Activated CD8-positive, alpha-beta memory T cell treated with anti-CD3 and anti-CD28 coated beads for 36 hours (primary cell): ENCODE results near the gene GRIPAP1. TPM values are rescaled to one million over a fixed set of nuclear protein-coding genes. Genes with fewer than 3 reads are reported as not detected.

ENCODE experiments used
- CTCF ChIA-PET: fragments of 350-600 bp; sonication (Branson Sonifier 250); formaldehyde crosslinking; loops from one replicate; lab custom pipeline; 2021; ENCODE audit warnings: antibody characterized with exemption; lab: Charles Lee
- POLR2A ChIA-PET: fragments of 350-600 bp; sonication (Branson Sonifier 250); formaldehyde crosslinking; loops from one replicate; lab custom pipeline; 2021; ENCODE audit warnings: antibody characterized with exemption; lab: Charles Lee
- total RNA-seq, 2 experiments: library from RNA; stranded (reverse); gene quantifications; one replicate each; pipeline ENCODE4 v1.2.3, GENCODE V29; 2021

Gene GRIPAP1
- total RNA-seq: 10 to 100 TPM; 60.8 TPM

- POLR2A ChIA-PET: interaction anchor here (0.5 to 1.1 kb wide), 4 partner anchors 15 to 407 kb away, joined by 5 to 8 read pairs (median 7); no protein-coding TSS in a partner anchor
- CTCF ChIA-PET: interaction anchor here (0.6 to 1.5 kb wide), 4 partner anchors 12 to 201 kb away, joined by 3 to 5 read pairs (median 4); partner anchors contain the start of gene HDAC6
Observed at GRCh38 chrX:49002091-49002935, at the start of gene GRIPAP1. TSS of gene GRIPAP1 (minus strand) at chrX:49002264. CDS start at chrX:49002229, 35 bp downstream.

GRCh38 chrX:49043987-49044281 is 41.9 kb upstream of the GRIPAP1 start:
- POLR2A ChIA-PET: interaction anchor here (0.9 kb wide), 2 partner anchors 86 to 105 kb away, joined by 4 to 5 read pairs; no protein-coding TSS in a partner anchor
- CTCF ChIA-PET: interaction anchor here (0.7 to 1.2 kb wide), 3 partner anchors 26 to 471 kb away, joined by 3 to 4 read pairs (median 3); no protein-coding TSS in a partner anchor

- POLR2A ChIA-PET: interaction anchor here (0.6 to 1.1 kb wide), 5 partner anchors 38 to 105 kb away, joined by 4 to 5 read pairs (median 4); no protein-coding TSS in a partner anchor
- CTCF ChIA-PET: interaction anchor here (0.6 to 1.2 kb wide), 4 partner anchors 27 to 470 kb away, joined by 3 to 4 read pairs (median 4); no protein-coding TSS in a partner anchor
Observed at GRCh38 chrX:49043220-49043986, 41.3 kb upstream of the GRIPAP1 start, which contains the start of gene TFE3. TSS of gene TFE3 (minus strand) at chrX:49043357. CDS start at chrX:49043226, 131 bp downstream.

DNA sequence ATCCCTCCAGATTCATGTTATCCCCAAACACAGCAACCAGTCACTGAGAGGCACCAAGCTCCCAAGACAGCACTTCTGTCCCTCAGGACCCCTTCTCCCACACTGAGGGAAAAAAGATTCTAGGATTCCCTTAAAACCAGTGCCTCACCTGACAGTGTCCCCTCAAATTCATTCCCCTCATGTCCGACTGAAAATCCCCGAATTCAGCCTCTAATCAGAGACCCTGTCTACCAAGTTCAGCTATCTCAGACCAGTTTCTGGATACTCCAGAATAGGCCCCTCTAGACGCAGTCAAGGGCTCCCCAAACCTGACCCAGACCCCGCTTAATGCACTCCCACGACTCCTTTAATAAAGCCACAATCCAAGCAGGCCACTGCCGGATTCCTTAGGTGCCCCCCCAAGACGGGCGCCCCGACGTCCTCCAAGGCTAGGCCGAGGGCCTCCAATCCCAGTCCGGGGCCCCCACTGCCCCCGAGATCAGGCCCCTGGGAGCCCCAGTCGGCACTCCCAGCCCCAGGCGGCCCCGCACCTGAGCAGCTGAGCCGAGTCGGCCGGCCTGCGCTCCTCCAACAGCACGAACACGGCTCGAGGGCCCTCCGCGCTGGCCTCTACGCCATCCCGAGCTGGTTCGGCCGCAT is 40.6 kb upstream of the GRIPAP1 start:
- POLR2A ChIA-PET: interaction anchor here (0.6 to 1.1 kb wide), 4 partner anchors 41 to 232 kb away, joined by 3 to 5 read pairs (median 4); partner anchors contain the start of gene GRIPAP1

GRCh38 chrX:49041744-49042580 is 39.9 kb upstream of the GRIPAP1 start:
- CTCF ChIA-PET: no interaction called here
- POLR2A ChIA-PET: interaction anchor here (0.6 to 1.1 kb wide), 2 partner anchors 40 to 231 kb away, joined by 3 to 5 read pairs; partner anchors contain the start of gene GRIPAP1

More for the DNA sequence above, 40.6 kb upstream of the GRIPAP1 start:
- CTCF ChIA-PET: interaction anchor here (0.6 to 1.2 kb wide), 2 partner anchors 27 to 84 kb away, joined by 4 read pairs; no protein-coding TSS in a partner anchor

DNA sequence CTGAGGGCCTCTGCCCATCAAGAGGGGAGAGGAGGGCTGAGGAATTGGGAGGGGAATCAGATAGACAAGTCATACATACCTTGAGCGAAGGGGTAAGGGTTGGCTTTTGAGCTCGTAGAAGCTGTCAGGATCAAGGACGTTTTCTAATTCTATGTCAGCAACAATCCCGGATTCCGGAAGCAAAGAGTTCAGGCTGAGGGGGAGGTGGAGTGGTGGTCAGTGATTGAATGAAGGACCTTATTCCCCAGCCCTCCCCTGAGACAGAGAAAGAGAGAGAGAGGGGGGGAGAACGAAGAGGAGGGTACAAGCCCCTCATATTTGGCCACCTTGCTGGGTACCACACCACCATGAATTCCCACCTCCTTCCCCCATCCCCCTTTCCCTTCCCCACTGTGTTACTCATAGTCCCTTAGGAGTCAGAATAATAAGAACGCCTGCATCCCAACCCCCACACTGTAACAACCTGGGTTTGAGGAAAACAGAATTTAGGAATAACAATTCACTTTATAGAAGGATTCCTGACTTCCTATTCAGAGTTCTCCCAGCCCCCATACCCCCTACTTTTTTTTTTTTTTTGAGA is 38.4 kb upstream of the GRIPAP1 start:
- ChIA-PET CTCF (no interaction called here), POLR2A (interaction anchor here (0.7 kb wide), 1 partner anchor 82 kb away, joined by 6 read pairs; no protein-coding TSS in a partner anchor)

DNA sequence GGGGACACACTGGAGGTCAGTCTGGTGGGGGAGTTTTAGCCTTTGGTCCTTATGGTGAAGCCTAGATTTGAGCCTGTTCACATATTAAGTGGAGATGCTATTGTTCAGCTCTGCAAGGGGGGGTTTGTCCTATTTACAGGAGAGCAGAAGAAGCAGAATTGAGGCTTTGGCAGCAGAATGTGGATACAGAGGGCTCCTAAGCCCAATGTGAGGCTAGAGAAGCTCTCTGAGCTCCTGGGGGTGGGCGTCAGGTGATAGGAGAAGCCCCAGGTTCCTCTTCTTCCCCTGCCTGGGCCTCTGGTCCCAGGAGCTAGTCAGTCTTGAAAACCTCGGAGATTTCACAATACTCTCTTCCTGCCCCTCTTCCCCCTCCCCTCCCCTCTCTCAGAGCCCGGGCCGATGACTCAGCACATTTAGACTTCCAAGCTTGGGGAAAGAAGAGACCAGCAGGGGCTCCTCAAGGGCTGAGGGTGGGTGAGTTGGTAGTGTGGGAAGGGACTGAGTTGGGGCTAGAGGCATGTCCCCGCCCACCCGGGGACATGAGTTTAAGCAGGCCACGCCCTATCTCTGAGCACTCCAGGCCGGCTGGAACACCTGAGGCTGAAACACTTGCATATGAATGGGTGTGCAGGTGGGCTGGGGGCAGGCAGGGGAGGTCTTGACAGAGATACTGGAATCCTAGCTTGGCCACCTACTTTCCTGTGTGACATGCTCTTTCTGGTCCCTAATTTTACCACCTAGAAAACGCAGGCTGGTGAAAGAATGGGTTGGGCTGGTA is 37.7 kb upstream of the GRIPAP1 start:
- CTCF ChIA-PET: interaction anchor here (1.6 kb wide), 1 partner anchor 99 kb away, joined by 4 read pairs; no protein-coding TSS in a partner anchor
- POLR2A ChIA-PET: no interaction called here

DNA sequence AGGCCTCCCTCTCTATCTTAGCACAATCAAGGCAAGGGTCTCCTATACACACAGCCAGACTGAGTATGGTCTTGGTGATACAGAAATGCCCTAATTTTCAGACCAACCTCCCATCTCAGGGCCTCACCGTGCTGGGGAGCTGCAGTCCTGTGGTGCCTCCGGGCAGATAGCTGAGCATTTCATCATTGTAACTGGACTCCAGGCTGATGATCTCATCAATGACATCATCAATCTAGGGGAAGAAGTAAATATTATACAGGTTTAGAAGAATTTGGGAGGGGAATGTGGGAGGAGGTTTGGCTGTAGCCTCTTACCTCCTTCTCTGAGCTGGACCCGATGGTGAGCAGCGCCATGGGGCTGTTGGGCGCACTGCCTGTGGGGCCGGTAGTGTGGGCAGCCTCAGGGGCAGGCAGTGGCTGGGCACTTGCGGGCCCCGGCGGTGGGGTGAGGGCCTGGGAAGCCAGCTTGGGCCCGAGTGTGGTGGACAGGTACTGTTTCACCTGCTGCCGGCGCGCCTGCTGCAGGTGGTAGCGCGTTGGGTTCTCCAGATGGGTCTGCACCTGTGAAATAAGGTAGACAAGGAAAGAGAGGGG is 35.9 kb upstream of the GRIPAP1 start:
- CTCF ChIA-PET: no interaction called here
- POLR2A ChIA-PET: no interaction called here

- POLR2A ChIA-PET: no interaction called here
- CTCF ChIA-PET: no interaction called here
Observed at GRCh38 chrX:49030283-49030682, 28.2 kb upstream of the GRIPAP1 start.

DNA sequence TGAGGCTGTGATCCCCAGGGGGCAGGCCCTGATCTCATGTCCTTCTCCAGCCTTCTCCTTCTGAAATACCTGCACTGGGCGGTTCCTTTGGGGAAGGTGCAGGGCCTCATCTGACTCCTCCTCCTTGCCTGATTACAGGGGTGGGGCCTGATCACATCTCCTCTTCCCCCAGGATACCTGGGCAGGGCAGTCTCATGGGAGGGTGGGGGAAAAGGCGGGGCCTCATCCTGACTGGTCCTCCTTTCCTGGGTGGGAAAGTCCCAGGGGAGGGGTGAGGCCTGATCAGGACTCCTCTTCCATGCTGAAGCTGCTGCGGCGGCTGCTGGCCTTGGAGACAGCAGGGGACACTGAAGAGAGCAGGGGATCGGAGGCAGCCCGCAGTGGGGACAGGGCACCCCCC is 27.8 kb upstream of the GRIPAP1 start:
- POLR2A ChIA-PET: no interaction called here
- CTCF ChIA-PET: no interaction called here

DNA sequence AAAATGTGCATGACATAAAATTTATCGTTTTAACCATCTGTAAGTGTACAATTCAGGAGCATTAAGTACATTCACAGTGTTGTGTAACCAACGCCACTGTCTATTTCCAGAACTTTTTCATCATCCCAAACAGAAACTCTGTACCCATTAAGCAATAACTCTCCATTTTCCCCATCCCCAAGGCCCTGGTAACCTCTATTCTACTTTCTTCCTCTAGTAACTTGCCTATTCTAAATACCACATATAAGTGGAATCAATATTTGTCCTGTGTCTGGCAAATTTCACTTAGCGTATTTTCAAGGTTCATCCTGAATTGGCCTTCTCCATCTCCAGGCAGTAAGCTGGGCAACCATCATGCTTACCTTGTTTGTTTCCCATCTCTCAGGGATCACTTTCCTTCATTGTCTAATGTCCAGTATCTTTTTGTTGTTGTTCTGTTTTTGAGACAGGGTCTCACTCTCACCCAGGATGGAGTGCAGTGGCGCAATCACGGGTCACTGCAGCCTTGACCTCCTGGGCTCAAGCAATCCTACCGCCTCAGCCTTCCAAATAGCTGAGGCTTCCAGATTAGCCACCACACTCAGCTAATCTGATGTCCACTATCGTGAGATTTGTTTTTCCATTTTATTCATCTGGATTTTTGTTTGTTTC is 17.7 kb upstream of the GRIPAP1 start:
- ChIA-PET CTCF (no interaction called here), POLR2A (interaction anchor here (0.6 kb wide), 1 partner anchor 99 kb away, joined by 3 read pairs; no protein-coding TSS in a partner anchor)

DNA sequence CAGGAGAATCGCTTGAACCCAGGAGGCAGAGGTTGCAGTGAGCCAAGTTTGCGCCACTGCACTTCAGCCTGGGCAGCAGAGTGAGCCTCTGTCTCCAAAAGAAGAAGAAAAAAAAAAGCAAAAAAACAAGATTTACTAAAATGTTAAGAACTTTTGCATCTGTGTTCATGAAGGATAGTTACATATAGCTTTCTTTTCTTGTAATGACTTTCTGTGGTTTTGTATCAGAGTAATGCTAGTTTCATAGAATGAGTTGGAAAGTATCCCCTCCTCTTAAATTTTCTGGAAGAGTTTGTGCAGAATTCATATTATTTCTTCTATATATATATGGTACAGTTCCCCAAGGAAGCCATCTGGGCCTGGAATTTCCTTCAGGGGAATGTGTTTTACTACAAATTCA is 17.0 kb upstream of the GRIPAP1 start:
- POLR2A ChIA-PET: interaction anchor here (0.6 kb wide), 1 partner anchor 99 kb away, joined by 3 read pairs; no protein-coding TSS in a partner anchor
- CTCF ChIA-PET: no interaction called here

DNA sequence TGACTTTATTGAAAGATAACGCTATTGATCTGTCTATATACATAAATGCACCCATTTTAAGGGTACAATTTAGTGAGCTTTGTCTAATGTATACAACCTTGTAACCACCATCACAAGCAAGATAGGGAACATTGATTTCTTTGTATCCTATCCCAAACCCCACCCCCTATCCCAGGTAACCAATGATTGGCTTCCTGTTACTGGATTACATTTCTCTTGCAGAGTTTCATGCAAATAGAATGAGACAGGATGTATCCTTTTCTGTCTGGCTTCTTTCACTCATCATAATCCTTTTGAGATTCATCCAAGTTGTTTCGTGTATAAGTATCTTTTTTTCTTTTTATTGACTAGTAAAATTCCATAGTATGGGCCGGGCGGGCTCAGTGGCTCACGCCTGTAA is 1.6 kb upstream of the GRIPAP1 start:
- ChIA-PET CTCF (no interaction called here), POLR2A (no interaction called here)

DNA sequence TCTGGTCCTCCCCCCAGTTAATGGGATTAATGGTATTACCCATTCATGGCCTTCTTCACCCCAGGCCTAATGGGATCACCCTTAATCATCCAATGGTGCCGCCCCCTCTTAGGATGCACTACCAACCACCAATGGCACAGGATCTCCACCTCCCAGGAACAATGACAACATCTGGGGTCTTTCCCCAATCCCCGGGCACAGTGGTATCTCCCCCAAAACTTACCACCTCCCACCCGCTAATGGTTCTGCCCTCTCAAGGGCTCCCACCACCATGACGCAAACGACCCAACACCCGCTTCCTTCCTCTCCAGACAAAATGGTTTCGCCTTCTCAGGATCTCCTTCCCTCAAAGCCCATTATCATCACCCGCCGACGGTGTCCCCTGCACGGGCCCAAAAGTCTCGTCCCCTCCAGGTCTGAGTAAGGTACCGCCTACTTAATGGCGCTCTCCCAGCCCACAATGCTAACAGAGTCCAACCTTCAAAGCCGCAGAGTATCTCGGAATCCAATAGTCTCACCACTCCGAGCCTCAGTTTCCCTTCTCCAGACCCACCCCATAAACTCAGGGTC is 458 bp downstream of the GRIPAP1 start:
- ChIA-PET POLR2A (interaction anchor here (0.9 to 1.1 kb wide), 2 partner anchors 41 to 43 kb away, joined by 5 to 7 read pairs; no protein-coding TSS in a partner anchor), CTCF (interaction anchor here (1.0 to 1.5 kb wide), 3 partner anchors 11 to 200 kb away, joined by 3 to 5 read pairs (median 4); partner anchors contain the start of gene HDAC6)

DNA sequence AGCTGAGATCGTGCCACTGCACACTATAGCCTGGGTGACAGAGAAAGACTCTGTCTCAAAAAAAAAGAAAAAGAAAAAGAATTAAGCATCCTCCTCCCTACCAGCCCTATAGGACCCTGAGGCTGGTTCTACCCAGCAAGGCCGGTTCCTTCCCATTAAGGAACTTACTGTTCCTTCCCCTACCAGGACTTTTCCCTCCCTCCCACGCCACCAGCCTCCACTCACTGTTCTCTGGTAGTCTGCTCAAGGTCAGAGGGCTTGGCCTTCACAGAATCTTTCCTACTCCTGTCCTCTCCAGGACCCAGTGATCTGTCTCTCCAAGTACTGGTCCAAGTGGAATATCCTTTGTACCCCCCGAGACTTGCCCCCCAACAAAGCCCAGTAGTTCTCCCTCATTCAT is 1.4 kb downstream of the GRIPAP1 start:
- POLR2A ChIA-PET: interaction anchor here (0.6 kb wide), 1 partner anchor 12 kb away, joined by 3 read pairs; no protein-coding TSS in a partner anchor
- CTCF ChIA-PET: no interaction called here
